Measurements from ENCODE around the gene NCAM2.

Gene NCAM2

DNA sequence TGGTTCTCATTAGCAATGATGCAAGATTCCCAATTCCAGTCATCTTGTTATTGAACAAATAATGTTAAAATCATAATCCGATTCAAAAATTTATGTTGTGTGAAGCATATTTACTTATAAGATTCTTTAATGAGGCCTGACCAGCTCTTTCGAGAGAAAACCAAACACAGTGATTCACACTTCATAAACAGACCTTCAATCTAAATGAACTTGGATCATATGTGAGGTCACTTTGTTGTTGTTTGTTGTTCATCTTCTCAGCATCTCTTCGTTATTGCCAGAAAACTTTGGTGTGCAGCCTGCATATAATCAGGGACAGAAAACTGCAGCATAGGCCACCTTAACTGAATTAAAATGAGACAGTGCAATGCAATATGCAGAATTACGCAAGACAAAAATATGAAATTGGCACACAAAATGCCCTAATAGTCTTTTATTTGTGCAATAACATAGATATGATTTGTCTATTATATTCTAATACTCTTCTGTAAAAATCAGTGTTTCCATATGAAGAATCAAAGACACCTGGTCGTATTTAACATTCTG lies 30.1 kb downstream of the NCAM2 start:
- DNase-seq (ENCODE audit: low read depth in 2 of 3, low spot score in 2 of 3) = no peak

DNA sequence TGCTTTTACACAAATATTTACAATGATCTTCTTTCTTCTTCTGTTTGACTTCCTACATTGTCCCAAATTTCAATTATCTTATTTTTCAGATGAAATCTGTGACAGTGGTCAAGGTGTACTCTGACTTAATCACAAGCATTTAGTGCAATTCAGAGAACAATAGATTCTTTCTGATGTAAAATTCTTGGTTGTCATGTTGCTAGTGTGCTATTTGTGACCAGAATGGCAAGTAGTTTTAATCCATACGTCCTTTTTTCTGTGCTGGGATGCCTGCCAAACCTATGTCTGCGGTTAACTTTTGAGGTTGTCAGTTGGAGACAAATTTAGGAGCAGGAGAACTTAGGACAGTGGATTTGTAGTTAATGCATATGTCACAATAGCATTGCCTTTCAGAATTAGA lies 31.0 kb downstream of the NCAM2 start:
- no peak for DNase-seq (ENCODE audit: low read depth in 2 of 3, low spot score in 2 of 3)

DNA sequence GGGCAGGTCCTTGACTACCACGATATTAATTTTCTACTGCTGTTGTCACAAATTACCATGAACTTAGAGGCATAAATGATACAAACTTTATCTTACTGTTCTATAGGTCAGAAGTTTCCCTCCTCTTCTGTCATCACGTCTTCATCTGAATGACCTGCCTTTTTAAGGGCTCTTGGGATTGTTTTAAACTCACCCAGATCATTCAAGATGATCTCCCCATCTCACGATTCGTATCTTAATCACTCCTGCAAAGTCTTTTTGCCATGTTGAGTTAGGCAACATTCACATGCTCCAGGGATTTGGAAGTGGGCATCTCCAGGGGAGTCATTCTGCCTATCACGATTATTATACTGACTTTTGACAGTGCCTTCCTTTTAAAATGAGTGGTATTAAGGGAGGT lies 32.1 kb downstream of the NCAM2 start:
- DNase-seq (ENCODE audit: low read depth in 2 of 3, low spot score in 2 of 3) = no peak

DNA sequence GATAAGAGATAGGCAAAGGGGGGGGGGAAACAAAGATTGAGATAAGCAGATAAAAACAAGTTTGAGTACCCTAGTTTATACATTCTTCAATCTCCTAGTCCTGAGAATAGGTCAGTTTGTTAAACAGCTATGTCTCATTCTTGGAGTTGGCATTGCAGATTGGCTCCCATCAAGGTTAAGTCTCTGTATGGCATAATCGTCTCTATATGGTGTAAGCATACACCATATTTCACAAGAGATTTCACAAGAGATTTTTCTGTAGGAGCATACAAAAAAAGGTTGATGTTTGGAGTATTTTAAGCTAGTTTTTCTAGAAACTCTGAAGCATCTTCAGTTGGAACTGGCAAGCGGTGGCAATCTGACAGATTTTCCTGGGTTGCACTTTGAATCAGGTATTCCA lies 35.8 kb downstream of the NCAM2 start:
- no peak for DNase-seq (ENCODE audit: low read depth in 2 of 3, low spot score in 2 of 3)

DNA sequence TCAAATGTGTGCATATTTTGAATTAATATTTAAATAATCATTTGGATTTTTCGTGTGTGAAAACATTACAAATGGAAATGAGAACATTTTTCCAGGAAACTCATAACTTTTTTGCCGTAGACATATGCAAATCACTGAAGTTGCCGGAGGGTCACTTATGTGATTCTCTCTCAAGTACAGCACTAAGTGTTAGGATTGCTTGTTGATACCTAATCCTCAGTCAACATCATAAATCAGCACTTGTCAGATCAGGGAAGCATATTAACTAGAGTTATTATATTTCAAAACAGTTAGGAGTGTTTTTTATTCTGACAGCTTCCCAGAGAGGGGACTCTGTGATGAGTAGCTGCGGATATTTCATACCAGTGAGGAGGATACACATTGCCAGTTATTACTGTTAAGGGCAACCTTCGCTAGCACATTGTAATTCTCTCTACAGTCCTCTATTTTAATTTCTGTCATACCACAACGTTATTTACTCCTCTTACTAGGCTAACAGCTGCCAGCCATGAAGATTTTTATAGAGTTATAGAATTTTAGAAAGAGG lies 41.5 kb downstream of the NCAM2 start:
- no peak for DNase-seq (ENCODE audit: low read depth in 2 of 3, low spot score in 2 of 3)

DNA sequence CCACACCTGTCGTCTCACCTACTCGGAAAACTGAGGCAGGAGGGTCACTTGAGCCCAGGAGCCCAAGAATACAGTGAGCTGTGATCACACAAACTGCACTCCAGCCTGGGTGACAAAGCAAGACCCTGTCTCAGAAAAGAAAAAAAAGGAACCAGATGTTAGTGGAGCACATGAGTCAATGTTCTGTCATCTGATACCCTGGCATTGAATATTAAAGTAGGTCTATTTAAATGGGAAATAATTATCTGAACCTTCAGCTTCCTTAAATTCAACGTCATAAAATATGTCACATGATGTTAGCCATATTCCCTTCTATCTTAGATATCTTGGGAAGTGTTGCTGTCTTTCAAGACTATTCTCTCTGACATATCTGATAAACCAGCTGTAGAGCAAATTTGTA lies 47.3 kb downstream of the NCAM2 start:
- DNase-seq (ENCODE audit: low read depth in 2 of 3, low spot score in 2 of 3) = no peak

DNA sequence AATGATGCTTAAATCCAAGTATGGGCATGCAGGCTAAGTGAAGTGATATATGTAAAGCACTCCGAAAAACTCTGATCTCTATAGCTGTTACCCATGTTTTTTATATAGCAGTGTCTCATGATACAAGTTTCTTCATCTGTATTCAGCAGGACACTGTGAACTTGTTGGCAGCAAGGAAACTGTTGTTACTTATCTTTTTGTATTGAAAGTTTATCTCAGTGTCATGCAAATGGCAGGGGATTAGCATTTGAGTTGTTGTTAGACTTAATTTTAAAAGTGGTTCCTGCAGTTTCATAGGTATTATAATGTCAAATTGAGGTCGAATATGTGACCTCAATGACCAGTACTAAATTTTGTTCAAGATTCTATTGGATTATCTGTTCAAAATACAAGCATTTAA lies 47.9 kb downstream of the NCAM2 start:
- no peak for DNase-seq (ENCODE audit: low read depth in 2 of 3, low spot score in 2 of 3)

DNA sequence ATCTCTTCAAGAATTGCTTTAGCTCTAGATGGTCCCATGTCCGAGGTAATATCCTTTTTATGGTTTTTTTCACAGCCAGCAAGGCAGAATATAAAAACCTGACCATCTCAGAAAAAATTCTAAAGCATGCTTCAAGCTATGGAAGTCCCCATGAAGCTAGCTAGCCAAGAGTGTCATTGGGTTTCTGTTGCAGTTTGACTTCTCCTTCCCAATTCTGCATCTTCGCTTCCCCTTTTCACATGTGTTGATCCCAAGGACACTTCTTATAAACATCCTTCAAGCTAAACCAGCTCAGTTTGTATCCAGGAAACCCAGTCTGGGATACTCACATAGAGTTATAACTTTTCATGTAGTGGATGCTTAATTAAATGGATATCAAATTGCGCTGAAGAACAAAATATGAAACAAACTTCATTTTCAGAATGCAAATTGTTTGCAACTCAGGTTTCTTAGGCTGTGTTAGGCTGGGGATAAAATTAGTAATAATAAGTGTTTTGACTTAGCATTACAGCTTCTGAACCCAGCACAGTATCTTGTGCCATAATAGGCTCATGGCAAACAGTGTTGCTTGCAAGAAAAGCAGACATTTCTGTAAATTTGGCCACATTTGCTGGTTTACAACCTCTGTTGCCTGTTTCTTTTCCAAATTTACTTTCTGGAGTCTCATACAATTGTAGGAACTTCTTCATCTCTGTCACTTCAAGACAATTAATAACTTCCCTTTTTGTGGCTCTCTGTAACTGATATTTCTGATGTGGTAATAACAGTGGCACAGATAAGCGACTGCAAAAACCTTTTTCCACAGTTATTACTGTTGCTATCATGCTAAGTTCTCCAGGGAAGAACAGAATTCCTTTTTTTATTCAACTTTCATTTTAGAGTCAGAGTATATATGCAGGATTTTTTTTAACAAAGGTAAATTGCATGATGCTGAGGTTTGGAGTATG lies 53.2 kb downstream of the NCAM2 start:
- DNase-seq (ENCODE audit: low read depth in 2 of 3, low spot score in 2 of 3) = no peak

DNA sequence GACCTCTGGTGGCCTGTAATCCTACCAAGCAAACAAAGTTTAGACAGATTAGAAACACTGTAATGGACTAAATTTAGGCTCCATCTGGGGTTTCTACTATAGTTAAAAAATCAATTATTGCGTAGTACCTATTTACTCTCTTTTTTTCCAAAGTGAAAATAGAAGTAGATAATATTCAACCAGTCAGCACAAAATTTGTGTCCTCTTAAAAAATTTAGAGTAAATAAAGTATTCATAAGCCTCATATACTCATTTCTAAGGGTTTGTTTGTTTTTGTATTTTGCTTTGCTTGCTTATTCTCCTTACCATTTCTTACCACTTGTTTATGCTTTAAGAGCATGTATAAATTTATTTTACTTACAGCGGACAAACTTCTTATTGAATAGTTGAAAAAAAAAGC lies 54.5 kb downstream of the NCAM2 start:
- DNase-seq (ENCODE audit: low read depth in 2 of 3, low spot score in 2 of 3) = no peak

DNA sequence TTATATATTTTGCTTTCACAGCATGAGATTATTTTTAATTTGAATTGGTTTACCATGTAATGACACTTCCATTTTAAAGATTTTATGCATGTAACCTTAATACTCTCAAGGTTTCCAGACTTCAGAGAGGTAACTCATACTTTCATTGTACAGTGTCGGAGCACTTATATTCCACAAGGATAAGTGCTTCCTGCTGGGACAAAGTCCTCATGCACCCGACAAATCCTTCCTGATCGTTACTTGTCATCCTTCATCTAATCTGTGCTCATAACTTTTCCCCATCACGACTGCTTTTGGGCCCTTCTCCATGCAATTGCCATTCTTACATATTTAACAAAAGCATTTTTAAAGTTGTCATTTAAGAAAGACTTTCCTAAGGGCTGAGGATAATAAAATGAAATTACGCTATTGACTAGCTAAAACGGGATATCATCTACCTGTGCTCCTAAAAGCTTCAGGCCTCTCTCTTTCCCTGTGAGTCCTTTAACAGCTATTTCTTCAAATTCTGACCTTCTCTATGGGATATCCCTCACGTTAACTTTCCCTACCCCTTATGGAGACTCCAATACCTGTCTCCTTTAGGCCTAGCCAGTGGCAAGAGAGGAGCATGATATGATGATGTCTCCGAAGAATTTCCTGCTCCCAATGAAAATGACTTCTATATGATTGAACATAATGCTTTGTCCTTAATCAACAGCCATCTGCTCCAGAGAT lies 59.3 kb downstream of the NCAM2 start:
- no peak for DNase-seq (ENCODE audit: low read depth in 2 of 3, low spot score in 2 of 3)

DNA sequence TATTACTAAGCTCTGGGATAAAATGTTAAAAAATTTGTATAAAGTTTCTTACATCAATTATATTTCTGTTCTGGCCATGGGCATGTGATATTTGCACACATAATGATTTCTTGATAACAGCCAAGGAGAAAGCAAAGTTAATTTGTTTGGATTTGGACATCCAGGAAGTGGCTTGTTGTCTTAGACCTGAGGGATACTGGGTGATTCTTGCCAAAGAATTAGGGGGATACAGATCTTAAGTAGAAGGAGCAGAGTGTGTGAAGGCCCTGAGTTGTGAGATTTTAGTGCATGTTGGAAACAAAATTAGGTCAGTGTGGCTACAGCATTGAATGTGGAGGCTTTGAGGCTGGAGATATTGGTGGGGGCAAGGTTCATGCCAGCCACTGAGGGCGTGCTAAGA lies 65.6 kb downstream of the NCAM2 start:
- DNase-seq (ENCODE audit: low read depth in 2 of 3, low spot score in 2 of 3) = no peak

DNA sequence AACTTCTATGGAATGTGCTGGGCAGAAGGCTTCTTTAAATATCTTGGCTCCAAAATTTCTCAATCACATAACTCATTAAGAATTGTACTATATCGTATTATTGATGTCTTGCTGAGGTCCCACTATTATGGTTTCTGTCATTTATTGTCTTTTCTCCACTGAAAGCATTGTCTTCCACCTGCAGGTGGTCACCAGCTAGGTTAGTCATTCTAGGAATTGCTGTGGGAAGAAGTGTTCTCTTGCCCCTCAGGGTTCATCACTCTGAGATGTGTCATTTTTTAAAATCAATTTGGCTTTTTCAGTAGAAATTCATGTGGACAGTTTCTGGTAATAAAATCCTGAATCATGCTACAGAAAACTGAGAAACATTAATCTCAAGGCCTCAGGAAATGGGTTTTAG lies 66.1 kb downstream of the NCAM2 start:
- no peak for DNase-seq (ENCODE audit: low read depth in 2 of 3, low spot score in 2 of 3)

DNA sequence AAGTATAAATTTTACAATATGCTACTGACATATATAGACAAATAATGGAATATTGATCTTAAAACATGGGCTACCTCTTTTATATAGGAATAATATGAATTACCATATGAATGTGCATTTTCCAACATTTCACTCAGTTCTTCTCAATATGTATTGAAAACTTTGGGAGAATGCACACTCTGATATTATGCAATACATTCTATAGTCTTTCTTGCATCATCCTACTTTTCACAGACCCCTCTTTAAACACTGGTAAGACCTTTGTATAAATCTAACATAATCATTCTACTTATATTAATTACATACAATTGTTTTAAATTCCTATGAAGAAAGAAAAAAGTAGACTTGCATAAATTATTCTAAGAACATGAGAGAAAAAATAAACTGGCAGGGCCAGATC lies 69.2 kb downstream of the NCAM2 start:
- no peak for DNase-seq (ENCODE audit: low read depth in 2 of 3, low spot score in 2 of 3)

DNA sequence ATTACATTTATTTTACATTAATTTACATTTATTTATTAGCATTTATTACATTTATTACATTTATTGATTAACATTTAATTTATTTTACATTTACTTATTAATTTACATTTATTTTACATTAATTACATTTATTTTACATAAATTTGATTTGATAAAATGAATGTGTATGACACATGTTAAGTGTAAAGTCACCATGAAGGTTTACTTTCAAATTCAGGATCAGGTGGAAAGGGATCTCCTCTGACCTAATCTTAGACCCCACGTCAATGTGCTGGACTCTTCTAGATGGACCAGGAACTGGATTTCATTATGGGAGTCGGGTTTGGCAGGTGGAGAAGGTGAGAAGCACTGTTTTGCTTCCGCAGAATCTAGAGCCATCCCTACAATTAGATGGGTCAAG lies 76.1 kb downstream of the NCAM2 start:
- no peak for DNase-seq (ENCODE audit: low read depth in 2 of 3, low spot score in 2 of 3)

DNA sequence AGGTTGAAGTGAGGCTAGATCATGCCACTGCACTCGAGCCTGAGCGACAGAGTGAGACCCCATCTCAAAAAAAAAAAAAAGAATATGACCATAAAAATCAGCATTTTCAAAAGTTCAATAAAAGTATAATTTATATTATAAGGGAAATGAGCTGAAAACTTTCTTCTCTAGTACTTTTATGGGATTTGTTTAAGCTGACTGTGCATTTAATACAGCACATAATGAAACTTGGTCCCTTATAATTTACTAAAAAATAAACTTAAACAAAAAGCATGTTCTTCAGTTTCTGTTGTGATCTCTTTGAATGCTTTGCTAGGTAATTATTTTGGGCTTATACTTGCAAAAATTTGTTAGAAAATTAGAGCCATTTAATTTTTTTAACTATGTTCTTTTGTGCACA lies 77.8 kb downstream of the NCAM2 start:
- DNase-seq (ENCODE audit: low read depth in 2 of 3, low spot score in 2 of 3) = no peak

DNA sequence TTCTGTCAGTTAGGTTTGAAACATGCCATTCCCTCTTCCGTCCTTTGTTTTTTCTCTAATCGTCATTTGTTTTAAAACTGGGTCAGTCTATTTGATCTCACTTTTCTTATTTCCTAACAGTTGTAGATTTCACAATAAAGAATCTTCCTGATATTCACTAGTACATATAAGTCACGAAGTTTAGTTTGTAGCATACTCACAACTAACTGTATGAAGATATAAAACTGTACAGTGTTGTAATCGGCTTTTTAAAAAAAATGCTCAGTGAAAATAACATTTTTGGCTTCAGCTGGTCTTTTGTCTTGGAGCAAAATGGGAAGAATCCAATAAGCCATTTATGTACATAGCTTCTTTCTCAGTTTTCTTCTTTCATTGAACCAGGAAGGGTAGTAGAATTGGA lies 78.3 kb downstream of the NCAM2 start:
- DNase-seq (ENCODE audit: low read depth in 2 of 3, low spot score in 2 of 3) = no peak

DNA sequence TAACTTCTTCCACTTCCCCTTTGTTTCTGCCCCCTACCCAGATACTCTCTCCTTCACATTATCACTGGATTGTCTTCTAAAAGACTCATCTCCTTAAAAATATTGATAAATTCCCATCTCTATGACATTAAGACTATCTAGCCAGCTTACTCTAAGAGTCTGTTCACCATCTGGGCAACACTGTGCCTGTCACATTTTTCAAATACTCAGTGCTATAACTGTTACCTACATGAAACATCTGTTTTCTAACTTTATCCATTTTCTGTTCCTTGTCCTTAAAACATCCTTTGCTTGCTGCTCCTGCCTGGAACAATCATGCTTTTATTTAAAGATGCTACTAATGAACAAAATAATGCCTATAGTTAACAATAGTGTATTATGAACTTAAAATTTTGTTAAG lies 81.4 kb downstream of the NCAM2 start:
- DNase-seq (ENCODE audit: low read depth in 2 of 3, low spot score in 2 of 3) = no peak

DNA sequence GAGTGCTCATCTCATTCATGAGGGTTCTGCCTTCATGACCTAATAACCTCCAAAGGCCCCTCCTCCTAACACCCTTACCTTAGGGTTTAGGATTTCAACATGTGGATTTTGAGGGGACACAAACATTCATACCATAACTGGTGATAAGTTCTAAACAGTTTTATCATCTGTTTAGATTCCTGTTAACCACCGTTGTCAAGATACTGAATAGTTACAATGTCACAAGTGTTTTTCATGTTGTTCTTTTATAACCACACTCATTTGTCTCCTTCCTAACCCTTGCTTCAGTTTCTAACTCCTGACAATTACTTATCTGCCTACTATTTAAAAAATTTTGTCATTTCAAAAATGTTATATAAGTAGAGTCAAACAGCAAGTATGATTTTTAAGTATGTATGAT lies 86.0 kb downstream of the NCAM2 start:
- no peak for DNase-seq (ENCODE audit: low read depth in 2 of 3, low spot score in 2 of 3)

DNA sequence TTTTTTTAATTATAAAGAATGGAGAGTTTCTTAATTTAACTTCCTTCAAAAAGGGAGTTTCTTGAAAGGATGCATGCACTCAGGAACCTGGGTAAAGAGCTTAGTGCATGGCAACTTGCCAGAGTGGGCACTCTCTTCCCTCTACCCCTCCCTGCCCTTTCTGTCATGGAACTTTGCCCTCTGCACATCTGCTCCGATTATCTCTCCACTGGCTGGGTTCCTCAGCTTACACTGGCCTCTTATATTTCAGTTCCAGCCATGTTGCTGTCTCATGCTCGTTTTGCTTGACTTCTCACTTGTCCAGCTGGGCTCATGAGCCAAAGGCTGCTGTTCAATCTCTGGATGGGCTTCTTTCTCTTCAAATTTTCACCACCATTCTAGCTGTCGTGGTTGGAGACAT lies 87.0 kb downstream of the NCAM2 start:
- no peak for DNase-seq (ENCODE audit: low read depth in 2 of 3, low spot score in 2 of 3)

DNA sequence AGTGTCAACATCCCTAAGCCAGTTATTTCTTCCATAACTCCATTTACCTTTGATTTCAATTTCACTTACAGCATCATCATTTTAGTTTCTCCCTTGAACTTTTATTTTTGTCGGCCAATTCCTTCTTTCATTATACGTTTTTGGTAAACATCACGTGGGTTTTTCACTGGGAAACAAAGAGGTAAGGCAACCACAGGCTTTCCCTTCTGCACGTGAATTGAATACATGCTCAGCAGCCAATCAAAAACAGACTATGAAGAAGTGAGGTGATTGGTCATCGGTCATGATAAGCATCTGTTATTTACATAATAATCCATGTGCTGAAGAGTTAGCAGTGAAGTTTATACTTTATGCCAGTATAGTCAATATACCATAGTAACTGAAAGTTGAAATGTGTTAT lies 98.7 kb downstream of the NCAM2 start:
- DNase-seq (ENCODE audit: low read depth in 2 of 3, low spot score in 2 of 3) = no peak

DNA sequence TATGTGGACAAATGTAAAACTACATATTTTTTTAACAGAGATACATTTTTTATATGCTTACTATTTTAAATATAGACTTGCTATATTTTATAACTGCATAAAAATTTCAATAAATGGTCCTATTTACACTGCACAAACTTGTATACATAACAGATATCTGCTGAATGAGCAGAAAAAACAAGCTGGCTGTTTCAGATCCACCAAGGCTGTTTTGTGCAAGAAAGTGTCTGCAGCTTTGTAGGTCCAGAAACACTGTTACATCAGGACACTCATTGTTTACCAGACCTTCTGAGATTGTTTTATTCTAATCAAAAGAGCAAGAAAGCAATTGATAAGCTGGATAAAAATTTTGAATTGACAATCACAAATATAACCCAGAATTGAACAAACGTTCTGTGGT lies 99.3 kb downstream of the NCAM2 start:
- DNase-seq (ENCODE audit: low read depth in 2 of 3, low spot score in 2 of 3) = no peak

DNA sequence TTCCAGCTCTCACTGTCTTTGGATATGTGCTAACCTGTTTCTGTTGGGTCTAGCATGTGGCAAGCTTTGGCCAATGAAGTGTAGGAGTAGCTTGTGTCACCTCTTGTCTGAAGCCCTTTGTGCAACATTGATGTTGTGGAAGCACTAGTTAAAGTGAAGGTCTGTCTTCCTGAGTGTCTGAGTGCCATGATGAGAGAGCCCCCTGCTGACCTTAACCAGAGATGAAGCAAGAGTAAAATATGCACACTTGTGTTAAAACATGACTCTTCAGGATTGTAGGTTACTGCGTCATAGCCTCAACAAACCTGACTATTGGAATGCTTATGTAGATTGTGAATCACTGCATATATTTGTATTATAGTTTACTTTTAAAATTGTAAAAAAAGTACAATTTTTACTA lies 103.7 kb downstream of the NCAM2 start:
- no peak for DNase-seq (ENCODE audit: low read depth in 2 of 3, low spot score in 2 of 3)

Measured in activated CD8-positive, alpha-beta memory T cell treated with anti-CD3 and anti-CD28 coated beads for 48 hours (primary cell).